Measurements from ENCODE around the gene CD300LF. TPM values are rescaled to one million over a fixed set of nuclear protein-coding genes. Genes with fewer than 3 reads are reported as not detected.
A peak's percentile ranks its signal among the peaks of the same experiment; 100 is the strongest.

Gene CD300LF
- total RNA-seq, 2 donors from 2014 or later, result 0.82 to 2.0 TPM

GRCh38 chr17:74748529-74749278, 36.0 kb upstream of the CD300LF start, which contains the start of gene NHERF1:
Gene NHERF1, plus strand, starts transcription at chr17:74748628. Its CDS starts 219 bp downstream, at chr17:74748847.
- peak; percentile 92 to 96 for DNase-seq
- intact Hi-C loops (cut with DNase I, micrococcal nuclease), result loop anchor here in 1 of 2 donors (5.0 kb wide), 1 partner anchor 119 kb away; no protein-coding TSS in a partner anchor
- ATAC-seq, result peak; percentile 73

- ATAC-seq (no peak), DNase-seq (no peak)
- intact Hi-C loops (cut with DNase I, micrococcal nuclease), result loop anchor here in 1 of 2 donors (5.0 kb wide), 1 partner anchor 119 kb away; no protein-coding TSS in a partner anchor
These were observed 35.5 kb upstream of the CD300LF start for GRCh38 chr17:74748279-74748528.

- ATAC-seq (no peak), DNase-seq (peak in 1 of 2 donors; percentile 18)
- intact Hi-C loops (cut with DNase I, micrococcal nuclease), result loop anchor here in 1 of 2 donors (5.0 kb wide), 1 partner anchor 120 kb away; no protein-coding TSS in a partner anchor
These were observed 34.2 kb upstream of the CD300LF start for GRCh38 chr17:74746922-74747321.

GRCh38 chr17:74746376-74746775, 33.7 kb upstream of the CD300LF start:
- intact Hi-C loops (cut with DNase I, micrococcal nuclease), result loop anchor here in 1 of 2 donors (5.0 kb wide), 1 partner anchor 121 kb away; no protein-coding TSS in a partner anchor
- ATAC-seq, result no peak
- no peak for DNase-seq

GRCh38 chr17:74745548-74746177, 32.9 kb upstream of the CD300LF start:
- ATAC-seq (no peak), DNase-seq (no peak)
- intact Hi-C loops (cut with DNase I, micrococcal nuclease), result loop anchor here in 1 of 2 donors (5.0 kb wide), 1 partner anchor 122 kb away; no protein-coding TSS in a partner anchor

- DNase-seq (peak; percentile 75 to 88), ATAC-seq (peak; percentile 43)
- intact Hi-C loops (cut with DNase I, micrococcal nuclease), result loop anchor here (5.0 kb wide), 2 partner anchors 122 to 127 kb away; partner anchors contain the start of gene FDXR (in 1 of the 2)
These were observed 32.2 kb upstream of the CD300LF start for GRCh38 chr17:74744714-74745547.

- ATAC-seq, result no peak
- DNase-seq, result no peak
- intact Hi-C loops (cut with DNase I, micrococcal nuclease), result loop anchor here in 1 of 2 donors (5.0 kb wide), 1 partner anchor 128 kb away; the partner anchor contains the start of gene FDXR
These were observed 31.6 kb upstream of the CD300LF start for GRCh38 chr17:74744349-74744713.

- ATAC-seq, result no peak
- intact Hi-C loops (cut with DNase I, micrococcal nuclease), result loop anchor here in 1 of 2 donors (5.0 kb wide), 1 partner anchor 129 kb away; the partner anchor contains the start of gene FDXR
- no peak for DNase-seq
These were observed 31.0 kb upstream of the CD300LF start for GRCh38 chr17:74743755-74744154.

GRCh38 chr17:74742978-74743545, 30.3 kb upstream of the CD300LF start:
- DNase-seq (no peak), ATAC-seq (no peak)
- intact Hi-C loops (cut with DNase I, micrococcal nuclease), result loop anchor here in 1 of 2 donors (5.0 kb wide), 1 partner anchor 129 kb away; the partner anchor contains the start of gene FDXR

GRCh38 chr17:74742153-74742515, 29.4 kb upstream of the CD300LF start:
- ATAC-seq (no peak), DNase-seq (no peak)
- intact Hi-C loops (cut with DNase I, micrococcal nuclease), result loop anchor here in 1 of 2 donors (5.0 kb wide), 1 partner anchor 130 kb away; the partner anchor contains the start of gene FDXR

- no peak for DNase-seq
- intact Hi-C loops (cut with DNase I, micrococcal nuclease), result loop anchor here in 1 of 2 donors (5.0 kb wide), 1 partner anchor 131 kb away; the partner anchor contains the start of gene FDXR
- ATAC-seq, result no peak
These were observed 28.1 kb upstream of the CD300LF start for GRCh38 chr17:74740641-74741387.

- DNase-seq, result no peak
- intact Hi-C loops (cut with DNase I, micrococcal nuclease), result loop anchor here in 1 of 2 donors (5.0 kb wide), 1 partner anchor 132 kb away; the partner anchor contains the start of gene FDXR
- no peak for ATAC-seq
These were observed 27.4 kb upstream of the CD300LF start for GRCh38 chr17:74740173-74740572.

- intact Hi-C loops (cut with DNase I, micrococcal nuclease), result no loop called here
- DNase-seq (peak in 1 of 2 donors; percentile 27), ATAC-seq (no peak)
These were observed 26.6 kb upstream of the CD300LF start for GRCh38 chr17:74739227-74739831.

- DNase-seq (peak; percentile 67 to 71), ATAC-seq (peak; percentile 69)
- intact Hi-C loops (cut with DNase I, micrococcal nuclease), result no loop called here
These were observed 25.6 kb upstream of the CD300LF start for GRCh38 chr17:74738051-74738996.

GRCh38 chr17:74737299-74738050, 24.8 kb upstream of the CD300LF start:
- intact Hi-C loops (cut with DNase I, micrococcal nuclease), result no loop called here
- DNase-seq, result peak in 1 of 2 donors; percentile 64

More at GRCh38 chr17:74737299-74738050, 24.8 kb upstream of the CD300LF start:
- ATAC-seq, result peak; percentile 19

Measured in left colon (tissue), 2 donors.